Gastrocnemius medialis (tissue), 4 donors: ENCODE results near the gene IGF2. TPM values are rescaled to one million over a fixed set of nuclear protein-coding genes. Genes with fewer than 3 reads are reported as not detected.

ENCODE experiments used
- ATAC-seq, 2 donors: fragments of 150-250 bp; one replicate each; pipeline ENCODE4 v1.9.1; 2016
- DNase-seq, 2 donors: peaks; one replicate each; pipeline ENCODE4 v3.0.0-alpha.2; 2019
- H3K27ac ChIP-seq, 4 donors: fragments of 200-600 bp; sonication (generic); 1 replicate in 1 of 4; 2 replicates in 3 of 4; pipeline ENCODE4 v1.5.1; 2016 to 2018; ENCODE audit warnings: mild to moderate bottlenecking in 2 of 4, moderate library complexity in 1 of 4
- H3K27me3 ChIP-seq, 3 donors: fragments of 200-600 bp; sonication (generic) in 2 of 3; 1 replicate in 1 of 3; 2 replicates in 2 of 3; pipeline versions ENCODE4 v1.5.1 to v1.6.0; 2016 to 2019; ENCODE audit warnings: mild to moderate bottlenecking in 1 of 3, moderate library complexity in 1 of 3
- H3K36me3 ChIP-seq, 2 donors: fragments of 200-600 bp; sonication (generic) in 1 of 2; one replicate each; pipeline ENCODE4 v1.5.1; 2017 to 2018
- H3K4me1 ChIP-seq, 2 donors: fragments of 200-600 bp; sonication (generic) in 1 of 2; one replicate each; pipeline ENCODE4 v1.5.1; 2016 to 2017; ENCODE audit warnings: mild to moderate bottlenecking in 2 of 2
- H3K4me3 ChIP-seq, 4 donors: fragments of 200-600 bp; sonication (generic) in 3 of 4; 1 replicate in 1 of 4; 2 replicates in 3 of 4; pipeline ENCODE4 v1.5.1; 2016 to 2019; ENCODE audit warnings: mild to moderate bottlenecking in 2 of 4
- H3K9me3 ChIP-seq, 3 donors: fragments of 200-600 bp; sonication (generic) in 2 of 3; 1 replicate in 1 of 3; 2 replicates in 2 of 3; pipeline ENCODE4 v1.5.1; 2016 to 2019
- POLR2A ChIP-seq, 2 donors: fragments of 450-650 bp; IDR thresholded peaks; one replicate each; pipeline ENCODE4 v1.6.1; 2017; ENCODE audit warnings: antibody characterized with exemption in 2 of 2, mild to moderate bottlenecking in 2 of 2, moderate library complexity in 2 of 2
- in situ Hi-C, 4 donors: fragments of 200-750 bp; cut with MboI; loops; one replicate each; pipeline versions ENCODE4 v1.15.0 to v1.8.0; 2017; ENCODE audit warnings: low sequenced_read_pairs in 4 of 4
- intact Hi-C: fragments of 100-400 bp; cut with DNase I; formaldehyde crosslinking; loops from one replicate; pipeline ENCODE4 v1.15.1; 2023; ENCODE audit warnings: low total_unique reads
- total RNA-seq, 4 donors: library from RNA; depleted of rRNA; stranded (reverse); fragments of >200 nt; gene quantifications; one replicate each; pipeline versions ENCODE4 v1.1.0 to v1.2.3, GENCODE V29; 2016
- TF ChIP-seq, protein P1 (sequence below), 5 experiments: fragments of 450-650 bp in 3 of 5; fragments of 200-600 bp in 2 of 5; sonication (generic) in 2 of 5; IDR thresholded peaks in 4 of 5; conservative IDR thresholded peaks in 1 of 5; 1 replicate in 4 of 5; 2 replicates in 1 of 5; pipeline ENCODE4 v1.5.1; 2016 to 2019; ENCODE audit warnings: antibody characterized with exemption in 5 of 5, mild to moderate bottlenecking in 3 of 5, moderate library complexity in 3 of 5

The IGF2 gene
- total RNA-seq, 4 donors from 2014 or later, result 21.6 to 42.4 (median 29.2) TPM

DNA sequence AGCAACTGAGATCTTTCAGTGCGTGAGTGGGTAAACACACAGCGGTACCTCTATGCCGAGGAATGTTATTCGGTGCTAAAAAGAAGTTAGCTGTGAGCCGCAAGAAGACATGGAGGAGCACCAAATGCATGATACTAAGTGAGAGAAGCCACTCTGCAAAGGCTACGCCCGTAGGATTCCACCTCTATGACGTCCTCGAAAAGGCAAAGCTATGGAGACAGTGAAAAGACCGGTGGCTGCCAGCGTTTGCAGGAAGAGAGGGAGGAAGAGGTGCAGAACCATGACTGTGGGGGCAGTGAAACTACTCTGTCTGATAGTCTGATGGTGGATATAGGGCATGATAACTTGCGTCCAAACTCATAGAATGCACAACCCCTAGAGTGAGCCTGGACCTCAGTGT is 28.7 kb downstream of the IGF2 start:
- DNase-seq, result no peak
- intact Hi-C loops, result no loop called here
- peaks cover 0 to 5% of the 10 kb centered on the region in 2 donors for H3K4me1 ChIP-seq
- no peaks in the 10 kb centered on the region for H3K36me3 ChIP-seq
- TF ChIP-seq, protein P1, sequence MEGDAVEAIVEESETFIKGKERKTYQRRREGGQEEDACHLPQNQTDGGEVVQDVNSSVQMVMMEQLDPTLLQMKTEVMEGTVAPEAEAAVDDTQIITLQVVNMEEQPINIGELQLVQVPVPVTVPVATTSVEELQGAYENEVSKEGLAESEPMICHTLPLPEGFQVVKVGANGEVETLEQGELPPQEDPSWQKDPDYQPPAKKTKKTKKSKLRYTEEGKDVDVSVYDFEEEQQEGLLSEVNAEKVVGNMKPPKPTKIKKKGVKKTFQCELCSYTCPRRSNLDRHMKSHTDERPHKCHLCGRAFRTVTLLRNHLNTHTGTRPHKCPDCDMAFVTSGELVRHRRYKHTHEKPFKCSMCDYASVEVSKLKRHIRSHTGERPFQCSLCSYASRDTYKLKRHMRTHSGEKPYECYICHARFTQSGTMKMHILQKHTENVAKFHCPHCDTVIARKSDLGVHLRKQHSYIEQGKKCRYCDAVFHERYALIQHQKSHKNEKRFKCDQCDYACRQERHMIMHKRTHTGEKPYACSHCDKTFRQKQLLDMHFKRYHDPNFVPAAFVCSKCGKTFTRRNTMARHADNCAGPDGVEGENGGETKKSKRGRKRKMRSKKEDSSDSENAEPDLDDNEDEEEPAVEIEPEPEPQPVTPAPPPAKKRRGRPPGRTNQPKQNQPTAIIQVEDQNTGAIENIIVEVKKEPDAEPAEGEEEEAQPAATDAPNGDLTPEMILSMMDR (IDR thresholded peaks at IDR 0.05 in 4 of 5, conservative IDR thresholded peaks at IDR 0.05 in 1 of 5), result no peak
- no peak for TF ChIP-seq POLR2A (IDR thresholded peaks at IDR 0.05)
- no peak overlapping the region for H3K4me3 ChIP-seq
- no peaks in the 10 kb centered on the region for H3K9me3 ChIP-seq
- no peak for ATAC-seq
- H3K27me3 ChIP-seq, result no peaks in the 10 kb centered on the region
- H3K27ac ChIP-seq, result no peak overlapping the region
- in situ Hi-C loops, result no loop called here

- Histone ChIP-seq H3K36me3 (no peaks in the 10 kb centered on the region), H3K4me3 (no peak overlapping the region), H3K27me3 (no peaks in the 10 kb centered on the region), H3K9me3 (no peaks in the 10 kb centered on the region), H3K4me1 (peaks cover 8 to 14% of the 10 kb centered on the region in 2 donors), H3K27ac (peak overlapping the region in 3 of 4 donors; percentile 43 to 50 (median 50))
- intact Hi-C loops, result no loop called here
- DNase-seq (no peak), ATAC-seq (no peak)
- in situ Hi-C loops, result no loop called here
- TF ChIP-seq POLR2A (IDR thresholded peaks at IDR 0.05), result no peak
- TF ChIP-seq, protein P1 (IDR thresholded peaks at IDR 0.05 in 4 of 5, conservative IDR thresholded peaks at IDR 0.05 in 1 of 5), result no peak
These were observed 29.6 kb downstream of the IGF2 start for GRCh38 chr11:2109541-2110019.

GRCh38 chr11:2108675-2109491 is 30.3 kb downstream of the IGF2 start:
- Histone ChIP-seq H3K27me3 (no peaks in the 10 kb centered on the region), H3K27ac (peak overlapping the region in 3 of 4 donors; percentile 43 to 50 (median 50)), H3K9me3 (no peaks in the 10 kb centered on the region), H3K36me3 (no peaks in the 10 kb centered on the region), H3K4me3 (no peak overlapping the region), H3K4me1 (peaks cover 8 to 18% of the 10 kb centered on the region in 2 donors)
- ATAC-seq (no peak), DNase-seq (no peak)
- no peak for TF ChIP-seq POLR2A (IDR thresholded peaks at IDR 0.05)
- TF ChIP-seq, protein P1 (IDR thresholded peaks at IDR 0.05 in 4 of 5, conservative IDR thresholded peaks at IDR 0.05 in 1 of 5), result no peak
- in situ Hi-C loops, result no loop called here
- intact Hi-C loops, result no loop called here

GRCh38 chr11:2107941-2108630 is 31.1 kb downstream of the IGF2 start:
- intact Hi-C loops, result no loop called here
- H3K4me1 ChIP-seq, result peaks cover 8 to 18% of the 10 kb centered on the region in 2 donors
- no peak for ATAC-seq
- no peak for DNase-seq
- H3K36me3 ChIP-seq, result no peaks in the 10 kb centered on the region
- in situ Hi-C loops, result no loop called here
- no peak overlapping the region for H3K27ac ChIP-seq
- H3K4me3 ChIP-seq, result no peak overlapping the region
- H3K9me3 ChIP-seq, result no peaks in the 10 kb centered on the region
- no peak for TF ChIP-seq POLR2A (IDR thresholded peaks at IDR 0.05)
- TF ChIP-seq, protein P1 (IDR thresholded peaks at IDR 0.05 in 4 of 5, conservative IDR thresholded peaks at IDR 0.05 in 1 of 5), result no peak
- H3K27me3 ChIP-seq, result no peaks in the 10 kb centered on the region
